ENCODE results near the gene IL17RA. TPM values are rescaled to one million over a fixed set of nuclear protein-coding genes. Genes with fewer than 3 reads are reported as not detected.

IL17RA gene
- total RNA-seq, 1 experiment from 2014 or later = 11.7 TPM

GRCh38 chr22:17056807-17057206 lies 28.0 kb upstream of the IL17RA start:
- TF ChIP-seq, protein P1, sequence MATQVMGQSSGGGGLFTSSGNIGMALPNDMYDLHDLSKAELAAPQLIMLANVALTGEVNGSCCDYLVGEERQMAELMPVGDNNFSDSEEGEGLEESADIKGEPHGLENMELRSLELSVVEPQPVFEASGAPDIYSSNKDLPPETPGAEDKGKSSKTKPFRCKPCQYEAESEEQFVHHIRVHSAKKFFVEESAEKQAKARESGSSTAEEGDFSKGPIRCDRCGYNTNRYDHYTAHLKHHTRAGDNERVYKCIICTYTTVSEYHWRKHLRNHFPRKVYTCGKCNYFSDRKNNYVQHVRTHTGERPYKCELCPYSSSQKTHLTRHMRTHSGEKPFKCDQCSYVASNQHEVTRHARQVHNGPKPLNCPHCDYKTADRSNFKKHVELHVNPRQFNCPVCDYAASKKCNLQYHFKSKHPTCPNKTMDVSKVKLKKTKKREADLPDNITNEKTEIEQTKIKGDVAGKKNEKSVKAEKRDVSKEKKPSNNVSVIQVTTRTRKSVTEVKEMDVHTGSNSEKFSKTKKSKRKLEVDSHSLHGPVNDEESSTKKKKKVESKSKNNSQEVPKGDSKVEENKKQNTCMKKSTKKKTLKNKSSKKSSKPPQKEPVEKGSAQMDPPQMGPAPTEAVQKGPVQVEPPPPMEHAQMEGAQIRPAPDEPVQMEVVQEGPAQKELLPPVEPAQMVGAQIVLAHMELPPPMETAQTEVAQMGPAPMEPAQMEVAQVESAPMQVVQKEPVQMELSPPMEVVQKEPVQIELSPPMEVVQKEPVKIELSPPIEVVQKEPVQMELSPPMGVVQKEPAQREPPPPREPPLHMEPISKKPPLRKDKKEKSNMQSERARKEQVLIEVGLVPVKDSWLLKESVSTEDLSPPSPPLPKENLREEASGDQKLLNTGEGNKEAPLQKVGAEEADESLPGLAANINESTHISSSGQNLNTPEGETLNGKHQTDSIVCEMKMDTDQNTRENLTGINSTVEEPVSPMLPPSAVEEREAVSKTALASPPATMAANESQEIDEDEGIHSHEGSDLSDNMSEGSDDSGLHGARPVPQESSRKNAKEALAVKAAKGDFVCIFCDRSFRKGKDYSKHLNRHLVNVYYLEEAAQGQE (IDR thresholded peaks at IDR 0.05; ENCODE audit: insufficient read depth in 1 of 2, low read depth in 2 of 2, low read length in 1 of 2) = no peak
- TF ChIP-seq, protein P2, sequence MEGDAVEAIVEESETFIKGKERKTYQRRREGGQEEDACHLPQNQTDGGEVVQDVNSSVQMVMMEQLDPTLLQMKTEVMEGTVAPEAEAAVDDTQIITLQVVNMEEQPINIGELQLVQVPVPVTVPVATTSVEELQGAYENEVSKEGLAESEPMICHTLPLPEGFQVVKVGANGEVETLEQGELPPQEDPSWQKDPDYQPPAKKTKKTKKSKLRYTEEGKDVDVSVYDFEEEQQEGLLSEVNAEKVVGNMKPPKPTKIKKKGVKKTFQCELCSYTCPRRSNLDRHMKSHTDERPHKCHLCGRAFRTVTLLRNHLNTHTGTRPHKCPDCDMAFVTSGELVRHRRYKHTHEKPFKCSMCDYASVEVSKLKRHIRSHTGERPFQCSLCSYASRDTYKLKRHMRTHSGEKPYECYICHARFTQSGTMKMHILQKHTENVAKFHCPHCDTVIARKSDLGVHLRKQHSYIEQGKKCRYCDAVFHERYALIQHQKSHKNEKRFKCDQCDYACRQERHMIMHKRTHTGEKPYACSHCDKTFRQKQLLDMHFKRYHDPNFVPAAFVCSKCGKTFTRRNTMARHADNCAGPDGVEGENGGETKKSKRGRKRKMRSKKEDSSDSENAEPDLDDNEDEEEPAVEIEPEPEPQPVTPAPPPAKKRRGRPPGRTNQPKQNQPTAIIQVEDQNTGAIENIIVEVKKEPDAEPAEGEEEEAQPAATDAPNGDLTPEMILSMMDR (IDR thresholded peaks at IDR 0.05) = no peak
- TF ChIP-seq POLR2AphosphoS5 (IDR thresholded peaks at IDR 0.05; ENCODE audit: low read depth, low read length) (no peak), SIN3A (IDR thresholded peaks at IDR 0.05; ENCODE audit: borderline replicate concordance, insufficient read depth, low read depth, low read length) (no peak), TCF7L2 (IDR thresholded peaks at IDR 0.05; ENCODE audit: low read depth, low read length) (no peak)
- ChIA-PET POLR2A (no interaction called here), CTCF (interaction anchor here (0.6 kb wide), 2 partner anchors 76 to 473 kb away, joined by 3 to 8 read pairs; no protein-coding TSS in a partner anchor)
- in situ Hi-C loops (cut with HindIII; ENCODE audit: low pct_unique_long_range_greater_than_20kb, low sequenced_read_pairs) = no loop called here
- Histone ChIP-seq H3K4me1 (ENCODE audit: control insufficient read depth, insufficient read depth, low read length) (no peaks in the 10 kb centered on the region), H3K4me3 (ENCODE audit: low read depth in 2 of 2, low read length in 2 of 2) (no peak overlapping the region), H3K9me3 (ENCODE audit: control insufficient read depth, insufficient read depth, low read depth, low read length) (no peaks in the 10 kb centered on the region), H3K27me3 (ENCODE audit: control insufficient read depth, insufficient read depth, low read length) (no peaks in the 10 kb centered on the region), H3K36me3 (ENCODE audit: control insufficient read depth, insufficient read depth, low read length) (no peaks in the 10 kb centered on the region; the same call in 1 of the 2 replicates), H3K27ac (ENCODE audit: low read length) (no peak overlapping the region)
- intact Hi-C loops (cut with micrococcal nuclease; ENCODE audit: unreplicated experiment) = no loop called here
- BruUV-seq (replicated peaks) = no TSS peak
- no peak for DNase-seq (ENCODE audit: low read depth, low spot score)
- ATAC-seq = no peak

DNA sequence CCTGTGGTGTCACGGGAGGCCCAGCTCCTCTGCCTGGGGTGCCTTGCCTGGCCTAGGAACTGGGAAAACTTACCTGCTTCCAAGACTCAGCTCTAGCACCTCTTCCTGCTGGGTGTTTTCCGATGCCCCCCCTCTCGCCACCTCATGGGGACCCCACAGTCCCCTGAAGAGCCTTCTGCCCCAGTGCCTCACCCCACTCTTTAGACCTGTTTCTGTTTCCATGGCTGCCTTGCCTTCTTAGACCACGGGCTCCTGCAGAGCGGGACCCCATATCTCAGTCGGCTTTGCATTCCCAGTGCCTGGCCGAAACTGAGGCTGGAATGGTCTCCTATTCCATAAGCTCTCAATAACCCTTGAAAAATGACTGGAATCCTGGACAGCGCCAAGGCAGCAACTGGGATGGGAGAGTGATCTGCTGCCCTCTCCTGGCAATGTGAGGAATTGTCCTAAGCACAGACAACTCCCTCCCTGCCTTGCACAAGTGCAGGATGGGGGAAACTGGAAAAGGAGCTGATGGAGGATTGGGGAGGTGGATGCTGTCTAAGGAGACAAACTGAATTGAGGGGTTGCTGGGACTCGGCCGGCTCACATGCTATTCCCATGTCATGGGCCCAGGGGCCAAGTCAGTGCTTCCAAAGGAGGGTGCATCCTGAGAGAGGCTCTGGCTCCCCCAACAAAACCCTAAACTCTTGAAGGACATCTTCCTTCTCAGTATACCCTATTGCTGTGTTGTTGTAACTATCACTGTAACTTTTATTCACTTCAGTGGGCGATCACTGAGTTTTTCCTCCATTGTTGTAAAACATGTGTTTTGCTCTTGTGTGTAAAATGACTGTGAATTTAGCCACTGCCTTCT lies 26.6 kb upstream of the IL17RA start:
- in situ Hi-C loops (cut with HindIII; ENCODE audit: low pct_unique_long_range_greater_than_20kb, low sequenced_read_pairs) (no loop called here), intact Hi-C loops (cut with micrococcal nuclease; ENCODE audit: unreplicated experiment) (loop anchor here (1.0 kb wide), 2 partner anchors 126 to 141 kb away; no protein-coding TSS in a partner anchor)
- ChIA-PET CTCF (interaction anchor here (0.6 to 1.8 kb wide), 7 partner anchors 16 to 283 kb away, joined by 3 to 13 read pairs (median 4); no protein-coding TSS in a partner anchor), POLR2A (no interaction called here)
- Histone ChIP-seq H3K4me1 (ENCODE audit: control insufficient read depth, insufficient read depth, low read length) (no peaks in the 10 kb centered on the region), H3K9me3 (ENCODE audit: control insufficient read depth, insufficient read depth, low read depth, low read length) (no peaks in the 10 kb centered on the region), H3K4me3 (ENCODE audit: low read depth in 2 of 2, low read length in 2 of 2) (no peak overlapping the region), H3K27ac (ENCODE audit: low read length) (no peak overlapping the region), H3K27me3 (ENCODE audit: control insufficient read depth, insufficient read depth, low read length) (no peaks in the 10 kb centered on the region), H3K36me3 (ENCODE audit: control insufficient read depth, insufficient read depth, low read length) (no peaks in the 10 kb centered on the region; the same call in 1 of the 2 replicates)
- DNase-seq (ENCODE audit: low read depth, low spot score) = peak; percentile 51
- BruUV-seq (replicated peaks) = no TSS peak
- peak; percentile 94 for ATAC-seq
- TF ChIP-seq, protein P1 (IDR thresholded peaks at IDR 0.05; ENCODE audit: insufficient read depth in 1 of 2, low read depth in 2 of 2, low read length in 1 of 2) = peak; percentile 80 to 93
- no peak for TF ChIP-seq TCF7L2 (IDR thresholded peaks at IDR 0.05; ENCODE audit: low read depth, low read length)
- TF ChIP-seq, protein P2 (IDR thresholded peaks at IDR 0.05) = peak; percentile 89
- TF ChIP-seq SIN3A (IDR thresholded peaks at IDR 0.05; ENCODE audit: borderline replicate concordance, insufficient read depth, low read depth, low read length) = no peak
- no peak for TF ChIP-seq POLR2AphosphoS5 (IDR thresholded peaks at IDR 0.05; ENCODE audit: low read depth, low read length)

Data from Panc1 (cell line).